ENCODE results near the gene GABARAPL2.
A peak's percentile ranks its signal among the peaks of the same experiment; 100 is the strongest.

GABARAPL2 gene

DNA sequence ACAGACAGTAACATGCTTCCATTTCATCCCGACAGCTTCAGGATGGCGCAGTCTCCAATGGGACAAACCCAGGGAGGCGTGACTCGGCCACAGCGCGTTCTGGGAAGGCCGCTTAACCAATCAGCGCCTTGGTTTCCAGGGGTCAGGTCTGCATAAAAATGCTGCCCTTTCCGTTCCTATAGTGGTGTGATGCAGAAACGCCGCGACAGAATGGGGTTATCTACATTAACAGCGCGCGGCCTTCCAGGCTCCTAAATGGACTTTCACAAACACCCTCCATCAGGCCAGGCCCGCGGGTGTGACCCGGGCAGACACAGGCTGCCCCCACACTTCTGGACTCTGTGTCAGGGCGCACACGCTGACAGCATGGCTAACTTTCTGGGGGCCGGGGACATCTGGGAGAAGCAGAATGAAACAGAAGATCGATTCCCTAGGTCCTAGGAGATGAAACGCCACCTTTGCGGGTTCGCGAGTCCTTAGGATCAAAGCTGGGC, 10.9 kb upstream of the GABARAPL2 start:
- DNase-seq (ENCODE audit: low read depth), result peak; percentile 93

GRCh38 chr16:75555707-75556430, 10.3 kb upstream of the GABARAPL2 start, which contains the start of gene TMEM231:
Gene TMEM231, minus strand, starts transcription at chr16:75556252. Its CDS starts 43 bp downstream, at chr16:75556209.
- peak; percentile 74 for DNase-seq (ENCODE audit: low read depth)

GRCh38 chr16:75556431-75556950, 9.7 kb upstream of the GABARAPL2 start:
- DNase-seq (ENCODE audit: low read depth), result no peak

GRCh38 chr16:75558846-75559401, 7.3 kb upstream of the GABARAPL2 start:
- DNase-seq (ENCODE audit: low read depth), result no peak

- DNase-seq (ENCODE audit: low read depth), result no peak
Measured at GRCh38 chr16:75559564-75560372, 6.4 kb upstream of the GABARAPL2 start.

- no peak for DNase-seq (ENCODE audit: low read depth)
Measured at GRCh38 chr16:75565640-75566039, 539 bp upstream of the GABARAPL2 start.

- no peak for DNase-seq (ENCODE audit: low read depth)
Measured at GRCh38 chr16:75566758-75567255, 628 bp downstream of the GABARAPL2 start.

DNA sequence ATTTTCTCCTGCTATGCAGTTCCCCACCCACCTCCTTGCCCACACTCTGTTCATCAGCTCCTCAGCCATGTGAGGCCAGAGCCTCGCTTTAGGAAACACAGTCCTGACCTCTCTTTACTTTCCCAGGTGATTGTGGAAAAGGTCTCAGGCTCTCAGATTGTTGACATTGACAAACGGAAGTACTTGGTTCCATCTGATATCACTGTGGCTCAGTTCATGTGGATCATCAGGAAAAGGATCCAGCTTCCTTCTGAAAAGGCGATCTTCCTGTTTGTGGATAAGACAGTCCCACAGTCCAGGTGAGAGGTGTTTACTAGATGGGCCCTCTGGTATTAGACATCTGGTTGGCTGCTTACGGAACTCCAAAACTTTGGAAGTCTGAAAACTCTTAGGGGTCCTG, 1.7 kb downstream of the GABARAPL2 start:
- DNase-seq (ENCODE audit: low read depth), result no peak

GRCh38 chr16:75570396-75571065, 4.4 kb downstream of the GABARAPL2 start:
- no peak for DNase-seq (ENCODE audit: low read depth)

DNA sequence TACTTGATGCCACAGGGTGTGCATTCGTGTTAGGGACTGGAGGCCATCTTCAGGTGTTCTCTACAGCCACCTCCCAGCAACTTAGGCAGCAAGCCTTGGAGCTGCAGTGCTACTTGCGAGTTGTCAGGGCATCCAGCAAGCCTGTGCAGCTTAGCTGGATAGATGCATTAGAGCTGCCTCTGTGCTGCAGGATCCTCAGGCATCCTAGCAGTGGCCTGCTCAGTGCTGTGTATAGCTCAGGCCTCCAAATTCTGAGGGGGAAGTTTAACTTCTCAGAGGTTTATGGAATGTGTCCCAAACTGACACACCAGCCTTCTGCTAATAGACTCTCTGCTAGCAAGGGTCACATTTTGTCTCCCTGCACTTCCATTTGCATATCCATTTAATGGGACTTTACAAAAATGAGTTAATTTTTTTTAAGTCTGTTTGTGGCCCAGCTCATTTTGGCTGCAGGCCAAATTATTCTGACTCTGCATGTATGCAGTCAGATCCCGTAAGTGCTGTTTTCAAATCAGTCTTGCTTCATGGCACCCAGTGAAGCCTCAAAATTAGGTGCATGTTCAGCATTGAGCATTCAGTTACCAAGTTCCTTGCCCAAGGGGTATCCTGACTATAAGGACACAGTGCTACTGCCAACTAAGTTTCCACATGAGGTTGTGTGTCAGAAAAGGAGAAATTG, 6.8 kb downstream of the GABARAPL2 start:
- DNase-seq (ENCODE audit: low read depth), result no peak

GRCh38 chr16:75573955-75574354, 7.8 kb downstream of the GABARAPL2 start:
- DNase-seq (ENCODE audit: low read depth), result no peak

- no peak for DNase-seq (ENCODE audit: low read depth)
Measured at GRCh38 chr16:75575958-75576357, 9.8 kb downstream of the GABARAPL2 start.

DNA sequence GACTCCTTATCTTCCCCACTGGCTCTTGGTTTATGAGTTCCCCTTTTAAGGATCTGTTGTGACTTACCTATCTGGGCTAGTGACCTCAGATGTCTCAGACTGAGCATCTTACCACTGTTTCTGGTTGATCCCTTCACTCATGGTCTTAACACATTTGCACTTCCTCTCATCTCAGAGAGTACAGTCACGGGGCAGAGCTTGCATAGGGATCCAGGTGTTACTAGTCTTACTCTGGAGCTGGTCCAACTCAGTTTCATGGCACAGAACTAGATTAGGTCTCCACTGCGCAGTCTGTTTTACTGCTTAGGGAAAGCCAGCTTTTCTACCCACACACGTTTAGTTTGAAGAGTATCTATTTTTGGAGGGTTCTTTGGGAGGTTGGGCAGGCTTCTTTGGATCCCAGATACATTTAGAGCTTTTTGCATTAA, 10.2 kb downstream of the GABARAPL2 start:
- no peak for DNase-seq (ENCODE audit: low read depth)

GRCh38 chr16:75578212-75578611, 12.0 kb downstream of the GABARAPL2 start:
- DNase-seq (ENCODE audit: low read depth), result no peak

DNA sequence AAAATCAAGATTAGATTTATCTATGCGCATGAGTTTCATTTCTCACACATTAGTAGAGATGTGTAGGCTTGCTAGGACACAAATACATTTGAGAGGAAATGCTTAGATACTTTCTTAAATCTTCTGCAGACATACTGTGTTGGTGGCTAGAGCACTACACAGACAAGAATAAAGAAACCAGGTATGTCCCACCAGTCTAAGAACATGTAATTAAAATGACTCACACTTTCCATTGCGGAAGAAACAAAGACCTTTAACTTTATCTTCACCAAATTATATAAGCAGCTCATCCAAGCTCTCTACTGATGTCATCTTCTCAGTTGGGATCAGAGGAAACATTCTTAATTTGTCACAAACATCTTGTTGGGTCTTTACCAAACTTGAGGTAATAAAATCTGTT, 12.5 kb downstream of the GABARAPL2 start:
- no peak for DNase-seq (ENCODE audit: low read depth)

GRCh38 chr16:75579281-75579834, 13.2 kb downstream of the GABARAPL2 start:
- no peak for DNase-seq (ENCODE audit: low read depth)

DNA sequence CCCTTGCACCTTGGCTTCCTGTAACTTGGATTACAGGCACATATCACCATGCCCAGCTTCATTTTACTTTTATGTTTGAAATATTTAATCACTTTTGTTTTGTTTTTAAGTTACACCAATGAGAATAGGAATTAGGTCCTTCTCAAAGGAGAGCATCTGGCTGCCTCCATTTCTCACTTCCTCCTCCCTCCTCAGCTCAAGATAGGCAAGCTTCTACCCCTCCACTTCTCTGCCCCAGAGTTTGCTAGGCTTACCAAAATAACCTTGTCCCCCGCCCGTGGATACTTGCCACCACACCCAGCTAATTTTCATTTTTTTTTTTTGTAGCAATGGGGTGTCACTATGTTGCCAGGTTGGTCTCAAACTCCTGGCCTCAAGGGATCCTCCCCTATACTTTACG, 17.9 kb downstream of the GABARAPL2 start:
- DNase-seq (ENCODE audit: low read depth), result no peak

GRCh38 chr16:75588716-75589115, 22.5 kb downstream of the GABARAPL2 start:
- no peak for DNase-seq (ENCODE audit: low read depth)

DNA sequence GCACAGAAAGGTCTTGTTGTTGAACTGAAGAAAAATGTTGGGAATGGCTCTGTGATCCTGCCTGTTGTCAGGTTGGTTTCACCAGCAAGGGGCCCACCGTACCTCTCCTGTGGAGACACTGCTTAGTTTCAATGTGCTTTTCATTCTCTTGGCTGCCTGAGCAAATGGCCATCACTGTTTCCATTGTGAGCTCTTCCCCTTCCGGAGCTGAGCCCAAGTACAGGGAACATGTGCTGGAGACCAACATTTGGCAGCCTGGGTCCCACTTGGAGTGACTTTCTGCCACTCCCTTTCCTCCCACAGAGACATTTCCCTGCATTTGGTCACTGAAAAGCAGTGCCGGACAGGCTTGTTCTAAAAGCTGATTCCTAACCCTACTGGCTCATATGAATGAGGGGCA, 23.1 kb downstream of the GABARAPL2 start:
- no peak for DNase-seq (ENCODE audit: low read depth)

GRCh38 chr16:75590920-75591843, 25.0 kb downstream of the GABARAPL2 start:
- no peak for DNase-seq (ENCODE audit: low read depth)
